ENCODE results near the gene ENTPD6.

Gene ENTPD6

GRCh38 chr20:25191051-25191450 lies 4.5 kb upstream of the ENTPD6 start:
- no peak for DNase-seq

GRCh38 chr20:25191689-25192088 lies 3.8 kb upstream of the ENTPD6 start:
- no peak for DNase-seq

- no peak for DNase-seq
These were observed 1.7 kb upstream of the ENTPD6 start for GRCh38 chr20:25193843-25194242.

GRCh38 chr20:25194333-25194972 lies 1.1 kb upstream of the ENTPD6 start:
- DNase-seq = no peak

GRCh38 chr20:25195962-25196785 lies 662 bp downstream of the ENTPD6 start:
- no peak for DNase-seq

- DNase-seq = no peak
These were observed 1.2 kb downstream of the ENTPD6 start for GRCh38 chr20:25196786-25197120.

- DNase-seq = no peak
These were observed 1.8 kb downstream of the ENTPD6 start for GRCh38 chr20:25197183-25197869.

GRCh38 chr20:25197870-25198190 lies 2.3 kb downstream of the ENTPD6 start:
- no peak for DNase-seq

GRCh38 chr20:25198663-25199383 lies 3.3 kb downstream of the ENTPD6 start:
- DNase-seq = no peak

- DNase-seq = no peak
These were observed 4.2 kb downstream of the ENTPD6 start for GRCh38 chr20:25199473-25200260.

GRCh38 chr20:25203089-25203488 lies 7.6 kb downstream of the ENTPD6 start:
- DNase-seq = no peak

- no peak for DNase-seq
These were observed 8.4 kb downstream of the ENTPD6 start for GRCh38 chr20:25203871-25204320.

GRCh38 chr20:25204550-25205276 lies 9.2 kb downstream of the ENTPD6 start:
- no peak for DNase-seq

- no peak for DNase-seq
These were observed 10.0 kb downstream of the ENTPD6 start for GRCh38 chr20:25205277-25206062.

- DNase-seq = no peak
These were observed 10.5 kb downstream of the ENTPD6 start for GRCh38 chr20:25206063-25206403.

GRCh38 chr20:25206548-25206947 lies 11.0 kb downstream of the ENTPD6 start:
- DNase-seq = no peak

- DNase-seq = no peak
These were observed 11.8 kb downstream of the ENTPD6 start for GRCh38 chr20:25207149-25207959.

- DNase-seq = no peak
These were observed 12.5 kb downstream of the ENTPD6 start for GRCh38 chr20:25207960-25208534.

- DNase-seq = no peak
These were observed 13.9 kb downstream of the ENTPD6 start for GRCh38 chr20:25209400-25209799.

GRCh38 chr20:25209911-25210310 lies 14.4 kb downstream of the ENTPD6 start:
- no peak for DNase-seq
